ENCODE results near the gene DIS3L. TPM values are rescaled to one million over a fixed set of nuclear protein-coding genes. Genes with fewer than 3 reads are reported as not detected.

The DIS3L gene
- polyA plus RNA-seq, 2 of the 4 experiments (the other 2 are of a cell fraction) = 43.6 to 64.3 TPM

DNA sequence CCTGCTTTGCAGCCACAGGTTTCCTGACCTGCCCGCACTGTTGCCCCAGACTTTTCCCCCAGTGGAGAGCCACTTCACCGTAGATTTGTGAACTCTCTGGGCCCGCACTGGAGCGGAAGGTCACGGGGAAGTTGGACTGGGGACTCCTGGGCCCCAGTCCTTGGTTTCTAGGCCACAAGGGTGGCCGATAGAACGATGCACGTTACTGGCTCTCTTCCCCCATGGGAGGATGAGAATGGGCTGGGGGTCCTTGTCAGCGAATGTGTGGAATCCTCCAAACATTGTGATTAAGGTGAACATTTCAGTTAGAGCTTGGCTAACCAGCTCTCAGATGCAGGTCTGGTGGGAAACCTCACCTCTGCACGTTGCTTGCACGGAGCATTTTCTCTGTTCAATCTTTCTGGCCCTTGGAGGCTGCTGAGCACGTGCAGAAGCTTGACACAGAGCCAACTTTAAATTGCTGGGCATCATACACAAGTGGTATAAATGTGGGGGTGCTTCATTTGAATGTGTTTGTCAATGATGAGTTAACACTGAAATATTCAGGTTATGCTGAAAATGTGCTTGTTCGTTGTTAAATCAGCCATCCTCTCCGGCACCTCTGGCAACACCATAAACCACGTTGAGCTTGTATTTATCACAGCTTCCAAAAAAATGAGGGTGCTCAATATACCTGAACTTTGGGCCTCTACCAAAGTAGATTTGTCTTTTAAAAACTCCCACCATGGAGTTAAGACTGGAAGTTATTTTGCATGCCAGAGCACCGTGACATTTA lies 976 bp downstream of the DIS3L start:
- Histone ChIP-seq H3K4me2 (peak overlapping the region; percentile 78), H3K4me3 (peak overlapping the region; percentile 51), H3K4me1 (peaks cover 21% of the 10 kb centered on the region), H3K27ac (peak overlapping the region; percentile 95), H3K9me3 (no peaks in the 10 kb centered on the region)
- 4% methylated on average over 16 of the region's 16 CpGs for WGBS (ENCODE audit: missing lambda C conversion rate)
- FAIRE-seq (no peak), ATAC-seq (peak; percentile 60 to 68), DNase-seq (ENCODE audit: low read depth in 1 of 2, low spot score in 1 of 2) (peak; percentile 65 to 67)
- CTCF ChIA-PET = interaction anchor here (0.7 to 4.3 kb wide), 9 partner anchors 9 to 684 kb away, joined by 3 to 25 read pairs (median 4); partner anchors contain the start of genes INTS14 and SNAPC5
- POLR2A ChIA-PET = interaction anchor here (0.5 to 1.3 kb wide), 5 partner anchors 8 to 778 kb away, joined by 3 to 9 read pairs (median 3); partner anchors contain the start of genes RAB11A, SNAPC5 and TIPIN
- TF ChIP-seq ZSCAN20 (CRISPR knock-in tag; IDR thresholded peaks at IDR 0.05) (no peak), ZFP36 (IDR thresholded peaks at IDR 0.05; ENCODE audit: borderline replicate concordance, partially characterized antibody) (no peak), NR3C1 (IDR thresholded peaks at IDR 0.05) (no peak), TP53 (CRISPR knock-in tag; IDR thresholded peaks at IDR 0.05) (no peak), CEBPB (IDR thresholded peaks at IDR 0.05) (no peak), JUNB (IDR thresholded peaks at IDR 0.05) (no peak), CHD4 (IDR thresholded peaks at IDR 0.05; ENCODE audit: borderline replicate concordance) (no peak), MAZ (IDR thresholded peaks at IDR 0.05; ENCODE audit: borderline replicate concordance, low read depth, low read length) (no peak), ESRRA (IDR thresholded peaks at IDR 0.05; ENCODE audit: borderline replicate concordance, low read length) (no peak), HOXB5 (CRISPR knock-in tag; IDR thresholded peaks at IDR 0.05) (no peak), NFE2L2 (conservative IDR thresholded peaks at IDR 0.05; ENCODE audit: low read length) (no peak), CBX8 (IDR thresholded peaks at IDR 0.05) (no peak), KDM1A (IDR thresholded peaks at IDR 0.05; ENCODE audit: low read depth) (no peak), POLR2AphosphoS2 (conservative IDR thresholded peaks at IDR 0.05; ENCODE audit: low read length) (no peak), BHLHE40 (IDR thresholded peaks at IDR 0.05; ENCODE audit: low read depth, low read length) (peak; percentile 69; the same call in 1 of the 2 replicates), CBX2 (IDR thresholded peaks at IDR 0.05; ENCODE audit: borderline replicate concordance, low read depth) (no peak), JUN (IDR thresholded peaks at IDR 0.05) (no peak), PHF8 (IDR thresholded peaks at IDR 0.05; ENCODE audit: borderline replicate concordance, low read depth) (no peak; the same call in 1 of the 2 replicates), FOSL2 (IDR thresholded peaks at IDR 0.05) (no peak), FOSL2 (CRISPR knock-in tag; IDR thresholded peaks at IDR 0.05) (0 out of 2 replicates have a peak, but pooled peaks have one; percentile 8), EP300 (IDR thresholded peaks at IDR 0.05) (no peak), FOSB (CRISPR knock-in tag; IDR thresholded peaks at IDR 0.05) (no peak), HDAC2 (IDR thresholded peaks at IDR 0.05) (no peak), HEYL (CRISPR knock-in tag; IDR thresholded peaks at IDR 0.05) (no peak), GATA3 (IDR thresholded peaks at IDR 0.05; ENCODE audit: borderline replicate concordance) (peak; percentile 34; the same call in 1 of the 2 replicates), RAD21 (conservative IDR thresholded peaks at IDR 0.05 in 1 of 2, IDR thresholded peaks at IDR 0.05 in 1 of 2) (no peak), NPAS2 (CRISPR knock-in tag; IDR thresholded peaks at IDR 0.05; ENCODE audit: borderline replicate concordance) (no peak), RNF2 (IDR thresholded peaks at IDR 0.05; ENCODE audit: borderline replicate concordance, low read depth) (no peak)
- TF ChIP-seq, protein P1, sequence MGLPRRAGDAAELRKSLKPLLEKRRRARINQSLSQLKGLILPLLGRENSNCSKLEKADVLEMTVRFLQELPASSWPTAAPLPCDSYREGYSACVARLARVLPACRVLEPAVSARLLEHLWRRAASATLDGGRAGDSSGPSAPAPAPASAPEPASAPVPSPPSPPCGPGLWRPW (IDR thresholded peaks at IDR 0.05) = no peak
- TF ChIP-seq, protein P2, sequence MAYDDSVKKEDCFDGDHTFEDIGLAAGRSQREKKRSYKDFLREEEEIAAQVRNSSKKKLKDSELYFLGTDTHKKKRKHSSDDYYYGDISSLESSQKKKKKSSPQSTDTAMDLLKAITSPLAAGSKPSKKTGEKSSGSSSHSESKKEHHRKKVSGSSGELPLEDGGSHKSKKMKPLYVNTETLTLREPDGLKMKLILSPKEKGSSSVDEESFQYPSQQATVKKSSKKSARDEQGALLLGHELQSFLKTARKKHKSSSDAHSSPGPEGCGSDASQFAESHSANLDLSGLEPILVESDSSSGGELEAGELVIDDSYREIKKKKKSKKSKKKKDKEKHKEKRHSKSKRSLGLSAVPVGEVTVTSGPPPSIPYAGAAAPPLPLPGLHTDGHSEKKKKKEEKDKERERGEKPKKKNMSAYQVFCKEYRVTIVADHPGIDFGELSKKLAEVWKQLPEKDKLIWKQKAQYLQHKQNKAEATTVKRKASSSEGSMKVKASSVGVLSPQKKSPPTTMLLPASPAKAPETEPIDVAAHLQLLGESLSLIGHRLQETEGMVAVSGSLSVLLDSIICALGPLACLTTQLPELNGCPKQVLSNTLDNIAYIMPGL (CRISPR knock-in tag; IDR thresholded peaks at IDR 0.05; ENCODE audit: borderline replicate concordance) = no peak
- TF ChIP-seq, protein P3, sequence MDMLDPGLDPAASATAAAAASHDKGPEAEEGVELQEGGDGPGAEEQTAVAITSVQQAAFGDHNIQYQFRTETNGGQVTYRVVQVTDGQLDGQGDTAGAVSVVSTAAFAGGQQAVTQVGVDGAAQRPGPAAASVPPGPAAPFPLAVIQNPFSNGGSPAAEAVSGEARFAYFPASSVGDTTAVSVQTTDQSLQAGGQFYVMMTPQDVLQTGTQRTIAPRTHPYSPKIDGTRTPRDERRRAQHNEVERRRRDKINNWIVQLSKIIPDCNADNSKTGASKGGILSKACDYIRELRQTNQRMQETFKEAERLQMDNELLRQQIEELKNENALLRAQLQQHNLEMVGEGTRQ (IDR thresholded peaks at IDR 0.05) = 0 out of 2 replicates have a peak, but pooled peaks have one; percentile 26
- TF ChIP-seq, protein P4, sequence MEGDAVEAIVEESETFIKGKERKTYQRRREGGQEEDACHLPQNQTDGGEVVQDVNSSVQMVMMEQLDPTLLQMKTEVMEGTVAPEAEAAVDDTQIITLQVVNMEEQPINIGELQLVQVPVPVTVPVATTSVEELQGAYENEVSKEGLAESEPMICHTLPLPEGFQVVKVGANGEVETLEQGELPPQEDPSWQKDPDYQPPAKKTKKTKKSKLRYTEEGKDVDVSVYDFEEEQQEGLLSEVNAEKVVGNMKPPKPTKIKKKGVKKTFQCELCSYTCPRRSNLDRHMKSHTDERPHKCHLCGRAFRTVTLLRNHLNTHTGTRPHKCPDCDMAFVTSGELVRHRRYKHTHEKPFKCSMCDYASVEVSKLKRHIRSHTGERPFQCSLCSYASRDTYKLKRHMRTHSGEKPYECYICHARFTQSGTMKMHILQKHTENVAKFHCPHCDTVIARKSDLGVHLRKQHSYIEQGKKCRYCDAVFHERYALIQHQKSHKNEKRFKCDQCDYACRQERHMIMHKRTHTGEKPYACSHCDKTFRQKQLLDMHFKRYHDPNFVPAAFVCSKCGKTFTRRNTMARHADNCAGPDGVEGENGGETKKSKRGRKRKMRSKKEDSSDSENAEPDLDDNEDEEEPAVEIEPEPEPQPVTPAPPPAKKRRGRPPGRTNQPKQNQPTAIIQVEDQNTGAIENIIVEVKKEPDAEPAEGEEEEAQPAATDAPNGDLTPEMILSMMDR (IDR thresholded peaks at IDR 0.05) = no peak
- TF ChIP-seq, protein P5, sequence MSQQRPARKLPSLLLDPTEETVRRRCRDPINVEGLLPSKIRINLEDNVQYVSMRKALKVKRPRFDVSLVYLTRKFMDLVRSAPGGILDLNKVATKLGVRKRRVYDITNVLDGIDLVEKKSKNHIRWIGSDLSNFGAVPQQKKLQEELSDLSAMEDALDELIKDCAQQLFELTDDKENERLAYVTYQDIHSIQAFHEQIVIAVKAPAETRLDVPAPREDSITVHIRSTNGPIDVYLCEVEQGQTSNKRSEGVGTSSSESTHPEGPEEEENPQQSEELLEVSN (IDR thresholded peaks at IDR 0.05; ENCODE audit: borderline replicate concordance, low read depth) = peak; percentile 68; the same call in 1 of the 2 replicates
- TF ChIP-seq, protein P6, sequence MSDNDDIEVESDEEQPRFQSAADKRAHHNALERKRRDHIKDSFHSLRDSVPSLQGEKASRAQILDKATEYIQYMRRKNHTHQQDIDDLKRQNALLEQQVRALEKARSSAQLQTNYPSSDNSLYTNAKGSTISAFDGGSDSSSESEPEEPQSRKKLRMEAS (IDR thresholded peaks at IDR 0.05) = peak; percentile 96
- TF ChIP-seq, protein P7, sequence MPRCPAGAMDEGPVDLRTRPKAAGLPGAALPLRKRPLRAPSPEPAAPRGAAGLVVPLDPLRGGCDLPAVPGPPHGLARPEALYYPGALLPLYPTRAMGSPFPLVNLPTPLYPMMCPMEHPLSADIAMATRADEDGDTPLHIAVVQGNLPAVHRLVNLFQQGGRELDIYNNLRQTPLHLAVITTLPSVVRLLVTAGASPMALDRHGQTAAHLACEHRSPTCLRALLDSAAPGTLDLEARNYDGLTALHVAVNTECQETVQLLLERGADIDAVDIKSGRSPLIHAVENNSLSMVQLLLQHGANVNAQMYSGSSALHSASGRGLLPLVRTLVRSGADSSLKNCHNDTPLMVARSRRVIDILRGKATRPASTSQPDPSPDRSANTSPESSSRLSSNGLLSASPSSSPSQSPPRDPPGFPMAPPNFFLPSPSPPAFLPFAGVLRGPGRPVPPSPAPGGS (IDR thresholded peaks at IDR 0.05) = no peak

Measured in A549 (cell line).